Sigmoid colon (tissue), 7 donors: ENCODE data around the gene UBR1. TPM values are rescaled to one million over a fixed set of nuclear protein-coding genes. Genes with fewer than 3 reads are reported as not detected.

ENCODE experiments used
- DNase-seq: peaks from one replicate; pipeline ENCODE4 v3.0.0-alpha.2; 2019
- H3K27ac ChIP-seq, 4 donors: fragments of 200-600 bp; sonication (generic); one replicate each; pipeline ENCODE4 v1.5.1; 2016 to 2019; ENCODE audit warnings: mild to moderate bottlenecking in 1 of 4
- H3K27me3 ChIP-seq, 3 donors: fragments of 200-600 bp; sonication (generic); one replicate each; pipeline ENCODE4 v1.5.1; 2019; ENCODE audit warnings: mild to moderate bottlenecking in 1 of 3
- H3K36me3 ChIP-seq, 4 donors: fragments of 200-600 bp; sonication (generic); one replicate each; pipeline ENCODE4 v1.5.1; 2016 to 2019
- H3K4me1 ChIP-seq, 4 donors: fragments of 200-600 bp; sonication (generic); one replicate each; pipeline ENCODE4 v1.5.1; 2017 to 2019
- H3K4me3 ChIP-seq, 4 donors: fragments of 200-600 bp; sonication (generic); one replicate each; pipeline ENCODE4 v1.5.1; 2017 to 2019; ENCODE audit warnings: mild to moderate bottlenecking in 2 of 4, moderate library complexity in 1 of 4
- H3K9me3 ChIP-seq, 4 donors: fragments of 200-600 bp in 3 of 4; sonication (generic) in 3 of 4; one replicate each; pipeline versions ENCODE4 v1.5.1 to v1.6.1; 2013 to 2019
- CTCF ChIP-seq, 4 experiments: fragments of 450-650 bp in 3 of 4; fragments of 200-600 bp in 1 of 4; IDR thresholded peaks; one replicate each; pipeline ENCODE4 v1.5.1; 2016 to 2019; ENCODE audit warnings: antibody characterized with exemption in 4 of 4, mild to moderate bottlenecking in 3 of 4, moderate library complexity in 2 of 4
- EP300 ChIP-seq, 4 donors: sonication (generic); formaldehyde crosslinking; IDR thresholded peaks; one replicate each; pipeline ENCODE4 v1.6.1; 2017; ENCODE audit warnings: antibody characterized with exemption in 4 of 4
- POLR2A ChIP-seq, 2 donors: fragments of 450-650 bp; IDR thresholded peaks; one replicate each; pipeline ENCODE4 v1.6.1; 2016; ENCODE audit warnings: antibody characterized with exemption in 2 of 2, mild to moderate bottlenecking in 2 of 2, moderate library complexity in 2 of 2
- POLR2AphosphoS5 ChIP-seq, 4 donors: sonication (generic); formaldehyde crosslinking; IDR thresholded peaks; one replicate each; pipeline ENCODE4 v1.6.1; 2017; ENCODE audit warnings: antibody characterized with exemption in 4 of 4
- WGBS, 2 donors: extraction: QIAGEN DNeasy Blood & Tissue Kit; methylation state at CpG; one replicate each; pipeline ENCODE4 v1.1.7; 2013; 5-methylcytosine and 5-hydroxymethylcytosine counted together
- intact Hi-C: fragments of 100-400 bp; cut with DNase I; formaldehyde crosslinking; loops from one replicate; pipeline ENCODE4 v1.15.1; 2023
- polyA plus RNA-seq, 3 donors: library from polyadenylated mRNA; stranded (reverse); fragments of 200-250 nt; gene quantifications; one replicate each; pipeline ENCODE4 v1.2.3, GENCODE V29; 2013
- total RNA-seq, 4 donors: library from RNA; depleted of rRNA; stranded (reverse); fragments of >200 nt; gene quantifications; one replicate each; pipeline ENCODE4 v1.1.0, GENCODE V29; 2016
- donor health status: healthy with polysubstance abuse.
- donor health status: Bipolar disorder and iron deficiency.
- donor health status: healthy.

Gene UBR1
- total and polyA plus RNA-seq, 7 donors, result 2.4 to 44.7 (median 35.3) TPM

- TF ChIP-seq EP300 (IDR thresholded peaks at IDR 0.05) (no peak), CTCF (IDR thresholded peaks at IDR 0.05) (no peak), POLR2AphosphoS5 (IDR thresholded peaks at IDR 0.05) (no peak), POLR2A (IDR thresholded peaks at IDR 0.05) (no peak)
- no peak for DNase-seq
- 6 to 34% methylated on average over 2 of the region's 2 CpGs for WGBS, 2 donors
- Histone ChIP-seq H3K36me3 (no peaks in the 10 kb centered on the region), H3K9me3 (no peaks in the 10 kb centered on the region), H3K27ac (no peak overlapping the region), H3K27me3 (no peaks in the 10 kb centered on the region), H3K4me3 (no peak overlapping the region), H3K4me1 (peaks cover 0 to 7% (median 4%) of the 10 kb centered on the region in 4 donors)
- intact Hi-C loops, result no loop called here
These were observed 21.9 kb upstream of the UBR1 start for GRCh38 chr15:43127752-43128151.

- Histone ChIP-seq H3K36me3 (no peaks in the 10 kb centered on the region), H3K27ac (no peak overlapping the region), H3K4me1 (peaks cover 0 to 7% (median 6%) of the 10 kb centered on the region in 4 donors), H3K27me3 (no peaks in the 10 kb centered on the region), H3K4me3 (no peak overlapping the region), H3K9me3 (no peaks in the 10 kb centered on the region)
- no peak for DNase-seq
- WGBS, 2 donors, result 31 to 75% methylated on average over 6 of the region's 6 CpGs
- intact Hi-C loops, result no loop called here
- TF ChIP-seq POLR2AphosphoS5 (IDR thresholded peaks at IDR 0.05) (no peak), CTCF (IDR thresholded peaks at IDR 0.05) (no peak), POLR2A (IDR thresholded peaks at IDR 0.05) (no peak), EP300 (IDR thresholded peaks at IDR 0.05) (no peak)
These were observed 20.5 kb upstream of the UBR1 start for GRCh38 chr15:43126356-43126755.

GRCh38 chr15:43125100-43125661 lies 19.3 kb upstream of the UBR1 start:
- no peak for DNase-seq
- TF ChIP-seq CTCF (IDR thresholded peaks at IDR 0.05) (no peak), POLR2A (IDR thresholded peaks at IDR 0.05) (no peak)
- no peak overlapping the region for H3K4me3 ChIP-seq
- no peak overlapping the region for H3K27ac ChIP-seq
- 32 to 69% methylated on average over 3 of the region's 3 CpGs for WGBS, 2 donors
- no peaks in the 10 kb centered on the region for H3K9me3 ChIP-seq
- no peaks in the 10 kb centered on the region for H3K27me3 ChIP-seq
- H3K4me1 ChIP-seq, result peaks cover 0 to 7% (median 6%) of the 10 kb centered on the region in 4 donors
- H3K36me3 ChIP-seq, result no peaks in the 10 kb centered on the region
- intact Hi-C loops, result no loop called here

GRCh38 chr15:43121863-43122262 lies 16.0 kb upstream of the UBR1 start:
- Histone ChIP-seq H3K27me3 (no peaks in the 10 kb centered on the region), H3K4me3 (peak overlapping the region in 2 of 4 donors; percentile 53 to 65), H3K9me3 (no peaks in the 10 kb centered on the region), H3K27ac (peak overlapping the region; percentile 82 to 93 (median 90)), H3K4me1 (peaks cover 0 to 12% (median 9%) of the 10 kb centered on the region in 4 donors), H3K36me3 (no peaks in the 10 kb centered on the region)
- TF ChIP-seq POLR2AphosphoS5 (IDR thresholded peaks at IDR 0.05) (no peak), POLR2A (IDR thresholded peaks at IDR 0.05) (no peak), CTCF (IDR thresholded peaks at IDR 0.05) (no peak), EP300 (IDR thresholded peaks at IDR 0.05) (no peak)
- 86 to 89% methylated on average over 2 of the region's 2 CpGs for WGBS, 2 donors
- no peak for DNase-seq
- intact Hi-C loops, result no loop called here

GRCh38 chr15:43118829-43119228 lies 13.0 kb upstream of the UBR1 start:
- DNase-seq, result no peak

More at GRCh38 chr15:43118829-43119228, 13.0 kb upstream of the UBR1 start:
- intact Hi-C loops, result no loop called here
- no peak overlapping the region for H3K4me3 ChIP-seq
- H3K27ac ChIP-seq, result peak overlapping the region in 2 of 4 donors; percentile 16 to 45
- H3K9me3 ChIP-seq, result no peaks in the 10 kb centered on the region
- H3K4me1 ChIP-seq, result peaks cover 0 to 12% (median 9%) of the 10 kb centered on the region in 4 donors
- 91 to 92% methylated on average over 2 of the region's 2 CpGs for WGBS, 2 donors
- no peaks in the 10 kb centered on the region for H3K36me3 ChIP-seq
- TF ChIP-seq EP300 (IDR thresholded peaks at IDR 0.05), result no peak
- TF ChIP-seq POLR2A (IDR thresholded peaks at IDR 0.05), result no peak
- no peak for TF ChIP-seq CTCF (IDR thresholded peaks at IDR 0.05)
- no peaks in the 10 kb centered on the region for H3K27me3 ChIP-seq
